ENCODE measurements around the gene ARID1A. TPM values are rescaled to one million over a fixed set of nuclear protein-coding genes. Genes with fewer than 3 reads are reported as not detected.

Gene ARID1A
- total and polyA plus RNA-seq, 9 of the 15 experiments (the other 6 are each of a cell fraction or from before 2014, with no cell fraction given): 8.3 to 88.3 (median 22.5) TPM

DNA sequence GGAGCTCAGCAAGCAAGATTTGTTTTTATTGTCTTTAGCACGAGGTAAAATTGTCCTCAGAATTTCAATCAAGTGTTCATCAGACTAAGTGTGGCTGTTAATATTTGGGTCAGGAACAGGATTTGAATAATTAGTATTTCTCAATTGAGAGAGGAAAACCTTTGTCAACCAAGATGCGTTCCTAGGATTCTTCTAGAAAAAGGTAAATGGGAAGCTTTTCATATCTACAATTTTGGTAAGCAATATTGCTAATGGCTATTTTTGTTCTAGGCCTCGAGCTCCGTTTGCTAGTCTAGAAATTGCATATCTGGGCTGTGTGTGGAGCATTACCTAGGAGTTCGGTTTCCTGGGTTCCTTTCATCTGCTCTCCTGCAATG lies 87.8 kb downstream of the ARID1A start (continued):
- TF ChIP-seq, protein P1, sequence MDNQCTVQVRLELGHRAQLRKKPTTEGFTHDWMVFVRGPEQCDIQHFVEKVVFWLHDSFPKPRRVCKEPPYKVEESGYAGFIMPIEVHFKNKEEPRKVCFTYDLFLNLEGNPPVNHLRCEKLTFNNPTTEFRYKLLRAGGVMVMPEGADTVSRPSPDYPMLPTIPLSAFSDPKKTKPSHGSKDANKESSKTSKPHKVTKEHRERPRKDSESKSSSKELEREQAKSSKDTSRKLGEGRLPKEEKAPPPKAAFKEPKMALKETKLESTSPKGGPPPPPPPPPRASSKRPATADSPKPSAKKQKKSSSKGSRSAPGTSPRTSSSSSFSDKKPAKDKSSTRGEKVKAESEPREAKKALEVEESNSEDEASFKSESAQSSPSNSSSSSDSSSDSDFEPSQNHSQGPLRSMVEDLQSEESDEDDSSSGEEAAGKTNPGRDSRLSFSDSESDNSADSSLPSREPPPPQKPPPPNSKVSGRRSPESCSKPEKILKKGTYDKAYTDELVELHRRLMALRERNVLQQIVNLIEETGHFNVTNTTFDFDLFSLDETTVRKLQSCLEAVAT (IDR thresholded peaks at IDR 0.05): no peak
- TF ChIP-seq, protein P2, sequence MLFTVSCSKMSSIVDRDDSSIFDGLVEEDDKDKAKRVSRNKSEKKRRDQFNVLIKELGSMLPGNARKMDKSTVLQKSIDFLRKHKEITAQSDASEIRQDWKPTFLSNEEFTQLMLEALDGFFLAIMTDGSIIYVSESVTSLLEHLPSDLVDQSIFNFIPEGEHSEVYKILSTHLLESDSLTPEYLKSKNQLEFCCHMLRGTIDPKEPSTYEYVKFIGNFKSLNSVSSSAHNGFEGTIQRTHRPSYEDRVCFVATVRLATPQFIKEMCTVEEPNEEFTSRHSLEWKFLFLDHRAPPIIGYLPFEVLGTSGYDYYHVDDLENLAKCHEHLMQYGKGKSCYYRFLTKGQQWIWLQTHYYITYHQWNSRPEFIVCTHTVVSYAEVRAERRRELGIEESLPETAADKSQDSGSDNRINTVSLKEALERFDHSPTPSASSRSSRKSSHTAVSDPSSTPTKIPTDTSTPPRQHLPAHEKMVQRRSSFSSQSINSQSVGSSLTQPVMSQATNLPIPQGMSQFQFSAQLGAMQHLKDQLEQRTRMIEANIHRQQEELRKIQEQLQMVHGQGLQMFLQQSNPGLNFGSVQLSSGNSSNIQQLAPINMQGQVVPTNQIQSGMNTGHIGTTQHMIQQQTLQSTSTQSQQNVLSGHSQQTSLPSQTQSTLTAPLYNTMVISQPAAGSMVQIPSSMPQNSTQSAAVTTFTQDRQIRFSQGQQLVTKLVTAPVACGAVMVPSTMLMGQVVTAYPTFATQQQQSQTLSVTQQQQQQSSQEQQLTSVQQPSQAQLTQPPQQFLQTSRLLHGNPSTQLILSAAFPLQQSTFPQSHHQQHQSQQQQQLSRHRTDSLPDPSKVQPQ (CRISPR knock-in tag; IDR thresholded peaks at IDR 0.05; ENCODE audit: borderline replicate concordance): no peak
- TF ChIP-seq PML (IDR thresholded peaks at IDR 0.05; ENCODE audit: low read length) (no peak), TCF7L2 (IDR thresholded peaks at IDR 0.05; ENCODE audit: low read depth, low read length) (no peak), XRCC5 (IDR thresholded peaks at IDR 0.05; ENCODE audit: low read depth, low read length) (no peak), DDX20 (tag; IDR thresholded peaks at IDR 0.05; ENCODE audit: low read depth) (no peak), NFATC3 (IDR thresholded peaks at IDR 0.05) (no peak), NR1H2 (CRISPR knock-in tag; IDR thresholded peaks at IDR 0.05) (no peak), RUNX1 (IDR thresholded peaks at IDR 0.05; ENCODE audit: low read depth) (no peak), ZNF347 (CRISPR knock-in tag; IDR thresholded peaks at IDR 0.05; ENCODE audit: low read depth) (no peak), ELF4 (CRISPR knock-in tag; IDR thresholded peaks at IDR 0.05) (no peak)
- TF ChIP-seq, protein P3, sequence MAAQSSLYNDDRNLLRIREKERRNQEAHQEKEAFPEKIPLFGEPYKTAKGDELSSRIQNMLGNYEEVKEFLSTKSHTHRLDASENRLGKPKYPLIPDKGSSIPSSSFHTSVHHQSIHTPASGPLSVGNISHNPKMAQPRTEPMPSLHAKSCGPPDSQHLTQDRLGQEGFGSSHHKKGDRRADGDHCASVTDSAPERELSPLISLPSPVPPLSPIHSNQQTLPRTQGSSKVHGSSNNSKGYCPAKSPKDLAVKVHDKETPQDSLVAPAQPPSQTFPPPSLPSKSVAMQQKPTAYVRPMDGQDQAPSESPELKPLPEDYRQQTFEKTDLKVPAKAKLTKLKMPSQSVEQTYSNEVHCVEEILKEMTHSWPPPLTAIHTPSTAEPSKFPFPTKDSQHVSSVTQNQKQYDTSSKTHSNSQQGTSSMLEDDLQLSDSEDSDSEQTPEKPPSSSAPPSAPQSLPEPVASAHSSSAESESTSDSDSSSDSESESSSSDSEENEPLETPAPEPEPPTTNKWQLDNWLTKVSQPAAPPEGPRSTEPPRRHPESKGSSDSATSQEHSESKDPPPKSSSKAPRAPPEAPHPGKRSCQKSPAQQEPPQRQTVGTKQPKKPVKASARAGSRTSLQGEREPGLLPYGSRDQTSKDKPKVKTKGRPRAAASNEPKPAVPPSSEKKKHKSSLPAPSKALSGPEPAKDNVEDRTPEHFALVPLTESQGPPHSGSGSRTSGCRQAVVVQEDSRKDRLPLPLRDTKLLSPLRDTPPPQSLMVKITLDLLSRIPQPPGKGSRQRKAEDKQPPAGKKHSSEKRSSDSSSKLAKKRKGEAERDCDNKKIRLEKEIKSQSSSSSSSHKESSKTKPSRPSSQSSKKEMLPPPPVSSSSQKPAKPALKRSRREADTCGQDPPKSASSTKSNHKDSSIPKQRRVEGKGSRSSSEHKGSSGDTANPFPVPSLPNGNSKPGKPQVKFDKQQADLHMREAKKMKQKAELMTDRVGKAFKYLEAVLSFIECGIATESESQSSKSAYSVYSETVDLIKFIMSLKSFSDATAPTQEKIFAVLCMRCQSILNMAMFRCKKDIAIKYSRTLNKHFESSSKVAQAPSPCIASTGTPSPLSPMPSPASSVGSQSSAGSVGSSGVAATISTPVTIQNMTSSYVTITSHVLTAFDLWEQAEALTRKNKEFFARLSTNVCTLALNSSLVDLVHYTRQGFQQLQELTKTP (IDR thresholded peaks at IDR 0.05; ENCODE audit: low read depth in 1 of 2, partially characterized antibody in 2 of 2): no peak
- TF ChIP-seq, protein P4, sequence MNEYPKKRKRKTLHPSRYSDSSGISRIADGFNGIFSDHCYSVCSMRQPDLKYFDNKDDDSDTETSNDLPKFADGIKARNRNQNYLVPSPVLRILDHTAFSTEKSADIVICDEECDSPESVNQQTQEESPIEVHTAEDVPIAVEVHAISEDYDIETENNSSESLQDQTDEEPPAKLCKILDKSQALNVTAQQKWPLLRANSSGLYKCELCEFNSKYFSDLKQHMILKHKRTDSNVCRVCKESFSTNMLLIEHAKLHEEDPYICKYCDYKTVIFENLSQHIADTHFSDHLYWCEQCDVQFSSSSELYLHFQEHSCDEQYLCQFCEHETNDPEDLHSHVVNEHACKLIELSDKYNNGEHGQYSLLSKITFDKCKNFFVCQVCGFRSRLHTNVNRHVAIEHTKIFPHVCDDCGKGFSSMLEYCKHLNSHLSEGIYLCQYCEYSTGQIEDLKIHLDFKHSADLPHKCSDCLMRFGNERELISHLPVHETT (CRISPR knock-in tag; conservative IDR thresholded peaks at IDR 0.05 in 1 of 2, IDR thresholded peaks at IDR 0.05 in 1 of 2): no peak
- TF ChIP-seq, protein P5, sequence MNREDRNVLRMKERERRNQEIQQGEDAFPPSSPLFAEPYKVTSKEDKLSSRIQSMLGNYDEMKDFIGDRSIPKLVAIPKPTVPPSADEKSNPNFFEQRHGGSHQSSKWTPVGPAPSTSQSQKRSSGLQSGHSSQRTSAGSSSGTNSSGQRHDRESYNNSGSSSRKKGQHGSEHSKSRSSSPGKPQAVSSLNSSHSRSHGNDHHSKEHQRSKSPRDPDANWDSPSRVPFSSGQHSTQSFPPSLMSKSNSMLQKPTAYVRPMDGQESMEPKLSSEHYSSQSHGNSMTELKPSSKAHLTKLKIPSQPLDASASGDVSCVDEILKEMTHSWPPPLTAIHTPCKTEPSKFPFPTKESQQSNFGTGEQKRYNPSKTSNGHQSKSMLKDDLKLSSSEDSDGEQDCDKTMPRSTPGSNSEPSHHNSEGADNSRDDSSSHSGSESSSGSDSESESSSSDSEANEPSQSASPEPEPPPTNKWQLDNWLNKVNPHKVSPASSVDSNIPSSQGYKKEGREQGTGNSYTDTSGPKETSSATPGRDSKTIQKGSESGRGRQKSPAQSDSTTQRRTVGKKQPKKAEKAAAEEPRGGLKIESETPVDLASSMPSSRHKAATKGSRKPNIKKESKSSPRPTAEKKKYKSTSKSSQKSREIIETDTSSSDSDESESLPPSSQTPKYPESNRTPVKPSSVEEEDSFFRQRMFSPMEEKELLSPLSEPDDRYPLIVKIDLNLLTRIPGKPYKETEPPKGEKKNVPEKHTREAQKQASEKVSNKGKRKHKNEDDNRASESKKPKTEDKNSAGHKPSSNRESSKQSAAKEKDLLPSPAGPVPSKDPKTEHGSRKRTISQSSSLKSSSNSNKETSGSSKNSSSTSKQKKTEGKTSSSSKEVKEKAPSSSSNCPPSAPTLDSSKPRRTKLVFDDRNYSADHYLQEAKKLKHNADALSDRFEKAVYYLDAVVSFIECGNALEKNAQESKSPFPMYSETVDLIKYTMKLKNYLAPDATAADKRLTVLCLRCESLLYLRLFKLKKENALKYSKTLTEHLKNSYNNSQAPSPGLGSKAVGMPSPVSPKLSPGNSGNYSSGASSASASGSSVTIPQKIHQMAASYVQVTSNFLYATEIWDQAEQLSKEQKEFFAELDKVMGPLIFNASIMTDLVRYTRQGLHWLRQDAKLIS (CRISPR knock-in tag; IDR thresholded peaks at IDR 0.05): 0 out of 2 replicates have a peak, but pooled peaks have one; percentile 6

All from K562 (cell line).